GM15510 (cell line): ENCODE data around the gene ABCB8.

Source experiments
- POLR2A ChIP-seq: IDR thresholded peaks from 3 replicates; pipeline ENCODE4 v1.6.1; 2011; ENCODE audit warnings: borderline replicate concordance; ENCODE audit not compliant: insufficient read length; ENCODE audit errors: extremely low read depth

The ABCB8 gene

GRCh38 chr7:151062399-151063211 lies 34.4 kb downstream of the ABCB8 start:
- no peak for TF ChIP-seq POLR2A

GRCh38 chr7:151063212-151063561 lies 34.9 kb downstream of the ABCB8 start:
- TF ChIP-seq POLR2A = no peak

GRCh38 chr7:151064454-151064853 lies 36.2 kb downstream of the ABCB8 start:
- TF ChIP-seq POLR2A = no peak

- TF ChIP-seq POLR2A = no peak
These were observed 36.7 kb downstream of the ABCB8 start for GRCh38 chr7:151064993-151065392.

GRCh38 chr7:151065516-151065915 lies 37.3 kb downstream of the ABCB8 start:
- no peak for TF ChIP-seq POLR2A

- no peak for TF ChIP-seq POLR2A
These were observed 38.2 kb downstream of the ABCB8 start for GRCh38 chr7:151066273-151066974.

GRCh38 chr7:151068069-151068773 lies 40.0 kb downstream of the ABCB8 start:
- TF ChIP-seq POLR2A = no peak

- TF ChIP-seq POLR2A = no peak
These were observed 41.8 kb downstream of the ABCB8 start for GRCh38 chr7:151069841-151070573.

- TF ChIP-seq POLR2A = no peak
These were observed 42.3 kb downstream of the ABCB8 start for GRCh38 chr7:151070574-151070960.

- no peak for TF ChIP-seq POLR2A
These were observed 43.0 kb downstream of the ABCB8 start for GRCh38 chr7:151071032-151071866.

- TF ChIP-seq POLR2A = no peak
These were observed 45.7 kb downstream of the ABCB8 start for GRCh38 chr7:151073990-151074389.

GRCh38 chr7:151074817-151075661 lies 46.8 kb downstream of the ABCB8 start:
- TF ChIP-seq POLR2A = no peak

- no peak for TF ChIP-seq POLR2A
These were observed 47.4 kb downstream of the ABCB8 start for GRCh38 chr7:151075662-151075971.
